HL-60 (cell line): ENCODE data around the gene ANKRD1.

ENCODE experiments used
- DNase-seq, 2 experiments: peaks; one replicate each; pipeline ENCODE4 v3.0.0-alpha.2; 2010 to 2020; ENCODE audit warnings: low read depth in 1 of 2, low spot score in 1 of 2
- H3K27ac ChIP-seq: fragments of 250-450 bp; sonication (Bioruptor Pico); replicated peaks from 2 replicates; pipeline ENCODE4 v1.5.1; 2020; ENCODE audit warnings: mild to moderate bottlenecking, moderate library complexity
- H3K27me3 ChIP-seq: fragments of 250-450 bp; sonication (Bioruptor Pico); 2 replicates; pipeline ENCODE4 v1.5.1; 2021; ENCODE audit warnings: mild to moderate bottlenecking, moderate library complexity; ENCODE audit not compliant: insufficient read depth, poor library complexity, severe bottlenecking
- H3K4me3 ChIP-seq: replicated peaks from 2 replicates; pipeline ENCODE4 v1.5.1; 2011; ENCODE audit warnings: mild to moderate bottlenecking, control low read depth, low read length; ENCODE audit not compliant: insufficient read depth
- GABPA ChIP-seq: IDR thresholded peaks from 2 replicates; pipeline ENCODE4 v1.6.1; 2012; ENCODE audit warnings: low read depth
- POLR2AphosphoS5 ChIP-seq: IDR thresholded peaks from 2 replicates; pipeline ENCODE4 v1.6.1; 2012; ENCODE audit warnings: low read depth
- SPI1 ChIP-seq: IDR thresholded peaks from 2 replicates; pipeline ENCODE4 v1.6.1; 2012; ENCODE audit warnings: low read depth, mild to moderate bottlenecking, borderline replicate concordance
- TF ChIP-seq, protein P1 (sequence below): IDR thresholded peaks from 2 replicates; pipeline ENCODE4 v1.6.1; 2012; ENCODE audit warnings: low read depth; ENCODE audit not compliant: insufficient replicate concordance
- TF ChIP-seq, protein P2 (sequence below): IDR thresholded peaks from one replicate; pipeline ENCODE4 v1.5.1; 2011; ENCODE audit warnings: low read length, control low read depth, inconsistent platforms; ENCODE audit not compliant: insufficient read depth

Gene ANKRD1

DNA sequence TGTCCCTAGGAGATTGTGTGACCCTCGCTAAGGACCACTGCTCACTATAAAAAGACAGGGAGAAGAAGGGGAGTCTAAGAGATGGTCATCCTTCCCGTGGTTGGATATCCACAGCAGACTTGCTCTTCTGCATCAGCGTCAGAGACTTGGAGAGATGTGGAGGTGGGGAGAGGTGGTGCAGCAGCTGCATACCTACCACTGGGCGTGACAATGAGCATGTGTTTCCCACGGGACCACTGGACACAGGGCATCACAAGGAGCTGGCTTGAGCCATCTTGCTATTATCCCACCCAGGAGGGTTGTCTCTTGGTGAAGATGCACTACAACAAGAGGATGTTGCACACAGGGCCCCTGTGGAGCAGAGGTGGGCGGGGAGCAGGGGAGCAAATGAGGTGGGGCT, 18.8 kb upstream of the ANKRD1 start:
- H3K4me3 ChIP-seq, result no peak overlapping the region
- H3K27me3 ChIP-seq, result no peaks in the 10 kb centered on the region
- H3K27ac ChIP-seq, result no peak overlapping the region
- no peak for DNase-seq
- TF ChIP-seq GABPA, result no peak
- TF ChIP-seq, protein P1, sequence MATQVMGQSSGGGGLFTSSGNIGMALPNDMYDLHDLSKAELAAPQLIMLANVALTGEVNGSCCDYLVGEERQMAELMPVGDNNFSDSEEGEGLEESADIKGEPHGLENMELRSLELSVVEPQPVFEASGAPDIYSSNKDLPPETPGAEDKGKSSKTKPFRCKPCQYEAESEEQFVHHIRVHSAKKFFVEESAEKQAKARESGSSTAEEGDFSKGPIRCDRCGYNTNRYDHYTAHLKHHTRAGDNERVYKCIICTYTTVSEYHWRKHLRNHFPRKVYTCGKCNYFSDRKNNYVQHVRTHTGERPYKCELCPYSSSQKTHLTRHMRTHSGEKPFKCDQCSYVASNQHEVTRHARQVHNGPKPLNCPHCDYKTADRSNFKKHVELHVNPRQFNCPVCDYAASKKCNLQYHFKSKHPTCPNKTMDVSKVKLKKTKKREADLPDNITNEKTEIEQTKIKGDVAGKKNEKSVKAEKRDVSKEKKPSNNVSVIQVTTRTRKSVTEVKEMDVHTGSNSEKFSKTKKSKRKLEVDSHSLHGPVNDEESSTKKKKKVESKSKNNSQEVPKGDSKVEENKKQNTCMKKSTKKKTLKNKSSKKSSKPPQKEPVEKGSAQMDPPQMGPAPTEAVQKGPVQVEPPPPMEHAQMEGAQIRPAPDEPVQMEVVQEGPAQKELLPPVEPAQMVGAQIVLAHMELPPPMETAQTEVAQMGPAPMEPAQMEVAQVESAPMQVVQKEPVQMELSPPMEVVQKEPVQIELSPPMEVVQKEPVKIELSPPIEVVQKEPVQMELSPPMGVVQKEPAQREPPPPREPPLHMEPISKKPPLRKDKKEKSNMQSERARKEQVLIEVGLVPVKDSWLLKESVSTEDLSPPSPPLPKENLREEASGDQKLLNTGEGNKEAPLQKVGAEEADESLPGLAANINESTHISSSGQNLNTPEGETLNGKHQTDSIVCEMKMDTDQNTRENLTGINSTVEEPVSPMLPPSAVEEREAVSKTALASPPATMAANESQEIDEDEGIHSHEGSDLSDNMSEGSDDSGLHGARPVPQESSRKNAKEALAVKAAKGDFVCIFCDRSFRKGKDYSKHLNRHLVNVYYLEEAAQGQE, result no peak
- TF ChIP-seq SPI1, result no peak
- TF ChIP-seq, protein P2, sequence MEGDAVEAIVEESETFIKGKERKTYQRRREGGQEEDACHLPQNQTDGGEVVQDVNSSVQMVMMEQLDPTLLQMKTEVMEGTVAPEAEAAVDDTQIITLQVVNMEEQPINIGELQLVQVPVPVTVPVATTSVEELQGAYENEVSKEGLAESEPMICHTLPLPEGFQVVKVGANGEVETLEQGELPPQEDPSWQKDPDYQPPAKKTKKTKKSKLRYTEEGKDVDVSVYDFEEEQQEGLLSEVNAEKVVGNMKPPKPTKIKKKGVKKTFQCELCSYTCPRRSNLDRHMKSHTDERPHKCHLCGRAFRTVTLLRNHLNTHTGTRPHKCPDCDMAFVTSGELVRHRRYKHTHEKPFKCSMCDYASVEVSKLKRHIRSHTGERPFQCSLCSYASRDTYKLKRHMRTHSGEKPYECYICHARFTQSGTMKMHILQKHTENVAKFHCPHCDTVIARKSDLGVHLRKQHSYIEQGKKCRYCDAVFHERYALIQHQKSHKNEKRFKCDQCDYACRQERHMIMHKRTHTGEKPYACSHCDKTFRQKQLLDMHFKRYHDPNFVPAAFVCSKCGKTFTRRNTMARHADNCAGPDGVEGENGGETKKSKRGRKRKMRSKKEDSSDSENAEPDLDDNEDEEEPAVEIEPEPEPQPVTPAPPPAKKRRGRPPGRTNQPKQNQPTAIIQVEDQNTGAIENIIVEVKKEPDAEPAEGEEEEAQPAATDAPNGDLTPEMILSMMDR, result no peak

DNA sequence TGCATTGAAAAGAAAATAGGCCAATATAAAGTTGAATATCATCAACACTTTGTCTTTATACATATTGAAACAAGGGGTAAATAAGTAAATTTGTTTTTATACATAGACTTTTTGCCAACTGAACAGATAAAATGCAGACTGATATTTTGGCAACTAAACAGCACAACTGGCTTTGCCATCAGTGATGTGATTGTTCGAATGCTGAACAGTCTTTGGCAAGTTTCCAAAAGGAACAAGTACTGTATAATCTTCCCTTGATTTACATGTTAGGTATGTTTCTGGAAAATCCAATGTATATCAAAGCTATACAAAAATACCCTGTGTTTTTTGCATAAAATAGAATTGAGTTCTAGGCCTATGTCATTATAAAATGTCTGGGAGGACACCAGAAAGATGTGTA, 18.2 kb upstream of the ANKRD1 start:
- DNase-seq, result no peak
- H3K4me3 ChIP-seq, result no peak overlapping the region
- H3K27me3 ChIP-seq, result no peaks in the 10 kb centered on the region
- no peak overlapping the region for H3K27ac ChIP-seq
- TF ChIP-seq SPI1 (no peak), POLR2AphosphoS5 (no peak), GABPA (no peak)
- TF ChIP-seq, protein P1, result no peak
- TF ChIP-seq, protein P2, result no peak

DNA sequence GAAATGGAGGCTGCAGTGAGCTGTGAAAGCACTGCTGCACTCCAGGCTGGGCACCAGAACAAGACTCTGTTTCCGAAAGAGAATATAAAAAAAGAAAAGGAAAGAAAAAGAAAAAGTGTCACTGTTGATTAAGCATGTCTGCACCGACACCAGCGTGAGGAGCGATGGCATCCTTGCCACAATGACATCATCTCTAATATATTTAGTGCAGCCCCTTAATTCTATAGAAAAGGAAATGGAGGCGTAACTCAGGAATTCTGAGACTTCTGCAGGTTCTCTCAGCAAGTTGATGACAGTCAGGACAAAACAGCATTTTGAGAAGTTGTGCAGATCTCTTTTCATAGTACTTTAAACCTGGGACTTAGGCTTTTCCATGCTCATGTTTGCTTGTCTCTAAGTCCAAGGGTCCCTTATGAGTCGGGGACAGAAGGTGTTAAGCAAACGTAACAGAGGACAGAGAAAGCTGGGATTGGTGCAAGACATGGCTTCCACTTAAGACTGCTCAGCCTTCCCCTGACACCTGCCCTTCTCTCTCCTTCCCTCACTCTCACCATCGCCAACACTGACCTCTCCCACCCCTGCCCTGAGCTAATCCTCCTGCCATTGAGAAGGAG, 16.9 kb upstream of the ANKRD1 start:
- no peak overlapping the region for H3K4me3 ChIP-seq
- TF ChIP-seq, protein P2, result no peak
- TF ChIP-seq POLR2AphosphoS5 (no peak), GABPA (no peak)
- no peak for DNase-seq
- H3K27ac ChIP-seq, result no peak overlapping the region
- no peaks in the 10 kb centered on the region for H3K27me3 ChIP-seq

DNA sequence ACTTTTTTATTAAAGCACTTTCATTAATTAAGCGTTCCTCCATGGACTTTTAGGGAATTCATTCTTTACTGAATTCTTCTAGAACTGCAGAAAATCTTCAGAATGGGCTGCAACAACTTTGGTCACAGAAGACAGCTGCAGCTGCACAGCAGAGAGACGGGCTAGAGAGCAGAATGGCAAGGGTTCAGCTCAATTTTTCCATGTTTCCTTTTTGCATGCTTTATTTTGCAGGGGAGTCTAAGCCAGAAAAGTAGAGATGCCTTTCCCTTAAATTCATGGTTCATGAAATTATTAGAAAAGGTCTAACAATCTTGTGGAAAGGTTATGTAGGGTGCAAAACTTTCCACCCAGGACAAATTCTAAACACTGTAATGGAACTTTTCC, 15.4 kb upstream of the ANKRD1 start:
- Histone ChIP-seq H3K4me3 (no peak overlapping the region), H3K27me3 (no peaks in the 10 kb centered on the region), H3K27ac (no peak overlapping the region)
- DNase-seq, result no peak
- TF ChIP-seq, protein P2, result no peak
- TF ChIP-seq SPI1 (no peak), GABPA (no peak), POLR2AphosphoS5 (no peak)
- TF ChIP-seq, protein P1, result no peak
